IMR-90 (cell line): ENCODE results near the gene ANKRD13D. TPM values are rescaled to one million over a fixed set of nuclear protein-coding genes. Genes with fewer than 3 reads are reported as not detected.

ENCODE experiments used
- ATAC-seq: fragments of 200-7000 bp; cut with Tn5 transposase; 2 replicates; pipeline ENCODE4 v1.9.1; 2020; ENCODE audit warnings: low read depth, mild to moderate bottlenecking, moderate library complexity
- BruUV-seq: library from RNA; stranded (reverse); fragments of 400-500 nt; replicated peaks from 2 replicates; lab custom pipeline; 2021; lab: Mats Ljungman, UMichigan
- CTCF ChIA-PET: fragments of 300-600 bp; formaldehyde crosslinking; extraction: SDS; loops from one replicate; lab custom pipeline; 2021; ENCODE audit warnings: antibody characterized with exemption; lab: Yijun Ruan, JAX
- POLR2A ChIA-PET: fragments of 300-600 bp; sonication (Branson Sonifier 250); formaldehyde crosslinking; loops from one replicate; lab custom pipeline; 2022; ENCODE audit warnings: antibody characterized with exemption; ENCODE audit not compliant: unreplicated experiment; lab: Charles Lee
- DNase-seq: peaks from one replicate; pipeline ENCODE4 v3.0.0; 2013
- H2AFZ ChIP-seq: replicated peaks from 2 replicates; pipeline ENCODE3; 2013; ENCODE audit warnings: low read length, mild to moderate bottlenecking; ENCODE audit not compliant: poor library complexity
- H2AK5ac ChIP-seq: 2 replicates; pipeline ENCODE4 v1.6.1; 2013; ENCODE audit warnings: low read depth, low read length, inconsistent platforms
- H2AK9ac ChIP-seq: replicated peaks from 2 replicates; pipeline ENCODE3; 2013; ENCODE audit warnings: mild to moderate bottlenecking, low read depth, low read length, moderate library complexity; ENCODE audit not compliant: poor library complexity
- H2BK120ac ChIP-seq: 2 replicates; pipeline ENCODE4 v1.6.1; 2013; ENCODE audit warnings: low read depth, low read length, inconsistent platforms
- H2BK15ac ChIP-seq: 3 replicates; pipeline ENCODE4 v1.6.1; 2013; ENCODE audit warnings: low read depth, low read length, inconsistent platforms
- H2BK20ac ChIP-seq: 2 replicates; pipeline ENCODE4 v1.6.1; 2013; ENCODE audit warnings: low read depth, mild to moderate bottlenecking, inconsistent platforms, low read length, moderate library complexity
- H2BK5ac ChIP-seq: 2 replicates; pipeline ENCODE4 v1.6.1; 2013; ENCODE audit warnings: mild to moderate bottlenecking, low read depth, low read length, inconsistent platforms; ENCODE audit not compliant: poor library complexity, severe bottlenecking
- H3K14ac ChIP-seq: replicated peaks from 2 replicates; pipeline ENCODE4 v1.6.1; 2013; ENCODE audit warnings: low read depth, low read length, inconsistent platforms
- H3K18ac ChIP-seq: 2 replicates; pipeline ENCODE4 v1.6.1; 2013; ENCODE audit warnings: low read depth, low read length, control low read depth
- H3K23ac ChIP-seq: 2 replicates; pipeline ENCODE4 v1.6.1; 2013; ENCODE audit warnings: low read depth, low read length, inconsistent platforms
- H3K27ac ChIP-seq: 2 replicates; pipeline ENCODE4 v1.5.1; 2013; ENCODE audit warnings: mild to moderate bottlenecking, control low read depth, low read length; ENCODE audit not compliant: insufficient read depth
- H3K27me3 ChIP-seq: 2 replicates; pipeline ENCODE4 v1.6.1; 2013; ENCODE audit warnings: low read length; ENCODE audit not compliant: control insufficient read depth, insufficient read depth
- H3K36me3 ChIP-seq: 2 replicates; pipeline ENCODE4 v1.6.1; 2013; ENCODE audit warnings: low read length, mixed read lengths; ENCODE audit not compliant: control insufficient read depth, insufficient read depth
- H3K4ac ChIP-seq: 2 replicates; pipeline ENCODE4 v1.6.1; 2013; ENCODE audit warnings: low read depth, low read length, inconsistent platforms
- H3K4me1 ChIP-seq: 2 replicates; pipeline ENCODE4 v1.6.1; 2013; ENCODE audit warnings: low read length, mixed read lengths; ENCODE audit not compliant: control insufficient read depth, insufficient read depth
- H3K4me2 ChIP-seq: 2 replicates; pipeline ENCODE4 v1.6.1; 2013; ENCODE audit warnings: low read depth, mild to moderate bottlenecking, control low read depth, low read length, moderate library complexity
- H3K4me3 ChIP-seq: 2 replicates; pipeline ENCODE4 v1.5.1; 2013; ENCODE audit warnings: low read depth, mild to moderate bottlenecking, control low read depth, low read length, moderate library complexity; ENCODE audit not compliant: insufficient read depth
- H3K56ac ChIP-seq: 2 replicates; pipeline ENCODE4 v1.6.1; 2013; ENCODE audit warnings: low read length, inconsistent platforms; ENCODE audit not compliant: insufficient read depth; ENCODE audit errors: extremely low read depth
- H3K79me1 ChIP-seq, 2 experiments: 2 replicates each; pipeline ENCODE4 v1.6.1; 2013; ENCODE audit warnings: low read length in 2 of 2, inconsistent platforms in 1 of 2, low read depth in 1 of 2
- H3K9ac ChIP-seq: 2 replicates; pipeline ENCODE4 v1.6.1; 2013; ENCODE audit warnings: low read depth, low read length, control low read depth
- H3K9me1 ChIP-seq: 2 replicates; pipeline ENCODE4 v1.6.1; 2013; ENCODE audit warnings: low read length, inconsistent platforms; ENCODE audit not compliant: insufficient read depth
- H3K9me3 ChIP-seq: 2 replicates; pipeline ENCODE4 v1.6.1; 2013; ENCODE audit warnings: low read length; ENCODE audit not compliant: control insufficient read depth, insufficient read depth
- H4K20me1 ChIP-seq: 2 replicates; pipeline ENCODE4 v1.6.1; 2013; ENCODE audit warnings: low read length, inconsistent platforms; ENCODE audit not compliant: insufficient read depth
- H4K5ac ChIP-seq: 2 replicates; pipeline ENCODE4 v1.6.1; 2013; ENCODE audit warnings: mild to moderate bottlenecking, low read depth, low read length, control low read depth
- H4K8ac ChIP-seq, 2 experiments: 2 replicates each; pipeline ENCODE4 v1.6.1; 2013; ENCODE audit warnings: low read depth in 2 of 2, low read length in 2 of 2, control low read depth in 1 of 2, inconsistent platforms in 1 of 2
- H4K91ac ChIP-seq: 2 replicates; pipeline ENCODE4 v1.6.1; 2013; ENCODE audit warnings: low read depth, low read length, inconsistent platforms; ENCODE audit not compliant: insufficient read depth
- MAZ ChIP-seq: IDR thresholded peaks from 2 replicates; pipeline ENCODE4 v1.6.1; 2012; ENCODE audit warnings: low read depth, mild to moderate bottlenecking, low read length, improper control_type of control experiment, moderate library complexity, borderline replicate concordance
- MXI1 ChIP-seq: IDR thresholded peaks from 2 replicates; pipeline ENCODE4 v1.6.1; 2012; ENCODE audit warnings: low read depth, mild to moderate bottlenecking, low read length, moderate library complexity, borderline replicate concordance
- RAD21 ChIP-seq: IDR thresholded peaks from 2 replicates; pipeline ENCODE4 v1.6.1; 2012; ENCODE audit warnings: low read length, improper control_type of control experiment
- WGBS, 2 experiments: methylation state at CpG; one replicate each; pipeline versions ENCODE4 v1.1.5 to v1.1.7; 2013; ENCODE audit warnings: missing lambda C conversion rate in 2 of 2; ENCODE audit not compliant: insufficient read length in 1 of 2; ENCODE audit errors: extremely low coverage in 2 of 2; 5-methylcytosine and 5-hydroxymethylcytosine counted together
- dilution Hi-C: fragments of 300-500 bp; cut with HindIII; formaldehyde crosslinking; loops from one replicate; pipeline ENCODE4 v1.14.3; 2018; ENCODE audit warnings: low sequenced_read_pairs; ENCODE audit not compliant: unreplicated experiment
- in situ Hi-C: fragments of 300-500 bp; cut with MboI; formaldehyde crosslinking; loops from 3 replicates; pipeline ENCODE4 v1.14.3; 2019; ENCODE audit warnings: low sequenced_read_pairs, inconsistent platforms, mixed read lengths
- intact Hi-C: fragments of 100-400 bp; cut with micrococcal nuclease; formaldehyde crosslinking; loops from 2 replicates; pipeline ENCODE4 v1.10.0; 2022
- polyA plus RNA-seq, 3 experiments: library from polyadenylated mRNA; depleted of rRNA; stranded (reverse); fragments of >200 nt; gene quantifications; 2 replicates each; pipeline ENCODE4 v1.2.3, GENCODE V29; 2012; ENCODE audit warnings: low replicate concordance in 1 of 3
- total RNA-seq: library from RNA; depleted of rRNA; stranded (reverse); fragments of >200 nt; gene quantifications from 2 replicates; pipeline ENCODE4 v1.2.3, GENCODE V29; 2012
- TF ChIP-seq, protein P1 (sequence below): conservative IDR thresholded peaks from 2 replicates; pipeline ENCODE4 v1.5.1; 2012; ENCODE audit warnings: mild to moderate bottlenecking, low read depth, low read length, improper control_type of control experiment

Gene ANKRD13D
- total and polyA plus RNA-seq, 2 of the 4 experiments (the other 2 are of a cell fraction) = 7.3 to 38.4 TPM

DNA sequence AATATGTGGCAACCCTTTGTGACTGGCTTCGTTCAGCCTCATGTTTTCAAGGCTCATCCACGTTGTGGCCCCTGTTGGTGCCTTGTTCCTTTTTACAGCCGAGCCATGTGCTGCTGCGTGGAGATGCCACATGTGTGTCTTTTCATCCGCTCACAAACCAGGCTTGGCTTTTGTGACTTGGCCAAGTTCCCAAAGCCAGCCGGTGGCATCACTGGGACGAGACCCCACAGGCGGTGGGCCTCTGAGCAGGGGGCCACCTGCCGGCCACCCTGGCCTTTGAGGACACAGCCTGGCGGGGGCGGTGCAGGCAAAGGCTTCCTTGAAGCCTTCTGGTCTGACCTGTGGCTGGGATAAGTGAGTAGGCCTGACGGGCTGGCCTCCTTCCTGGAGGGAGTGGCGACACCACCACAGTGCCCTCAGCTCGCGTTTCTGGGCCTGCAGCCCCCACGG, 12.3 kb upstream of the ANKRD13D start:
- in situ Hi-C loops = no loop called here
- H3K9me1 ChIP-seq = peaks cover 25% of the 10 kb centered on the region
- DNase-seq (peak; percentile 45), ATAC-seq (peak; percentile 52)
- H3K9me3 ChIP-seq = no peaks in the 10 kb centered on the region
- peak overlapping the region; percentile 81 for H3K4me2 ChIP-seq
- H2AK5ac ChIP-seq = peak overlapping the region; percentile 96
- H3K79me1 ChIP-seq = peaks cover 25 to 85% of the 10 kb centered on the region in 2 experiments
- no peaks in the 10 kb centered on the region for H3K27me3 ChIP-seq
- peak overlapping the region; percentile 90 for H2AFZ ChIP-seq
- no peak overlapping the region for H3K18ac ChIP-seq
- dilution Hi-C loops = no loop called here
- peak overlapping the region; percentile 65; the same call in 1 of the 2 replicates for H4K5ac ChIP-seq
- CTCF ChIA-PET = interaction anchor here (0.7 to 1.6 kb wide), 3 partner anchors 10 to 106 kb away, joined by 3 to 6 read pairs (median 3); partner anchors contain the start of gene GRK2
- H3K9ac ChIP-seq = peak overlapping the region; percentile 79
- intact Hi-C loops = no loop called here
- H2AK9ac ChIP-seq = peak overlapping the region; percentile 99
- peak overlapping the region; percentile 56; the same call in 1 of the 3 replicates for H2BK15ac ChIP-seq
- no peak overlapping the region for H3K4me3 ChIP-seq
- peak overlapping the region; percentile 91 for H3K14ac ChIP-seq
- peak overlapping the region; percentile 96 for H3K23ac ChIP-seq
- peak overlapping the region; percentile 90 for H3K4ac ChIP-seq
- peak overlapping the region; percentile 29; the same call in 1 of the 2 replicates for H3K56ac ChIP-seq
- TF ChIP-seq, protein P1, sequence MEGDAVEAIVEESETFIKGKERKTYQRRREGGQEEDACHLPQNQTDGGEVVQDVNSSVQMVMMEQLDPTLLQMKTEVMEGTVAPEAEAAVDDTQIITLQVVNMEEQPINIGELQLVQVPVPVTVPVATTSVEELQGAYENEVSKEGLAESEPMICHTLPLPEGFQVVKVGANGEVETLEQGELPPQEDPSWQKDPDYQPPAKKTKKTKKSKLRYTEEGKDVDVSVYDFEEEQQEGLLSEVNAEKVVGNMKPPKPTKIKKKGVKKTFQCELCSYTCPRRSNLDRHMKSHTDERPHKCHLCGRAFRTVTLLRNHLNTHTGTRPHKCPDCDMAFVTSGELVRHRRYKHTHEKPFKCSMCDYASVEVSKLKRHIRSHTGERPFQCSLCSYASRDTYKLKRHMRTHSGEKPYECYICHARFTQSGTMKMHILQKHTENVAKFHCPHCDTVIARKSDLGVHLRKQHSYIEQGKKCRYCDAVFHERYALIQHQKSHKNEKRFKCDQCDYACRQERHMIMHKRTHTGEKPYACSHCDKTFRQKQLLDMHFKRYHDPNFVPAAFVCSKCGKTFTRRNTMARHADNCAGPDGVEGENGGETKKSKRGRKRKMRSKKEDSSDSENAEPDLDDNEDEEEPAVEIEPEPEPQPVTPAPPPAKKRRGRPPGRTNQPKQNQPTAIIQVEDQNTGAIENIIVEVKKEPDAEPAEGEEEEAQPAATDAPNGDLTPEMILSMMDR = peak; percentile 43
- TF ChIP-seq MXI1 (0 out of 2 replicates have a peak, but pooled peaks have one; percentile 11), MAZ (no peak; the same call in 1 of the 2 replicates), RAD21 (peak; percentile 24; the same call in 1 of the 2 replicates)
- peaks cover 22% of the 10 kb centered on the region for H3K4me1 ChIP-seq
- peak overlapping the region; percentile 78 to 81 for H4K8ac ChIP-seq
- BruUV-seq = no TSS peak
- peaks cover 9% of the 10 kb centered on the region for H4K20me1 ChIP-seq
- H4K91ac ChIP-seq = peak overlapping the region; percentile 77
- H2BK20ac ChIP-seq = 0 out of 2 replicates have a peak overlapping the region, but pooled peaks have one; percentile 52
- H3K36me3 ChIP-seq = peaks cover 28% of the 10 kb centered on the region
- 30% methylated on average over 6 of the region's 16 CpGs; no CpG with 5 or more reads in 1 of the 2 experiments for WGBS, 2 experiments
- POLR2A ChIA-PET = interaction anchor here (0.6 kb wide), 1 partner anchor 285 kb away, joined by 5 read pairs; no protein-coding TSS in a partner anchor
- peak overlapping the region; percentile 93 for H3K27ac ChIP-seq
- H2BK5ac ChIP-seq = peak overlapping the region; percentile 87
- H2BK120ac ChIP-seq = peak overlapping the region; percentile 64
